HG02943 (cell line): ENCODE results near the gene NUP42.
"Not testable (repeated sequence)": the region's sequence is repeated elsewhere in the genome, so short reads cannot be mapped to it uniquely, and the experiment has no call there.

Experiments
- ATAC-seq: cut with Tn5 transposase; IDR thresholded peaks from one replicate; pipeline ENCODE4 v1.9.1; 2021; ENCODE audit warnings: mild to moderate bottlenecking, low read depth, moderate library complexity; ENCODE audit not compliant: unreplicated experiment

The NUP42 gene

GRCh38 chr7:23181684-23182553 lies at the start of gene NUP42:
Gene NUP42 (plus strand): TSS chr7:23182048. CDS start chr7:23182086, 38 bp downstream.
- ATAC-seq = peak; percentile 94

- no peak for ATAC-seq
Measured at GRCh38 chr7:23133797-23134196, 48.1 kb upstream of the NUP42 start.

GRCh38 chr7:23135755-23136154 lies 46.1 kb upstream of the NUP42 start:
- ATAC-seq = no peak

GRCh38 chr7:23136216-23136615 lies 45.6 kb upstream of the NUP42 start:
- ATAC-seq = no peak

- ATAC-seq = no peak
Measured at GRCh38 chr7:23157679-23158078, 24.2 kb upstream of the NUP42 start.

- ATAC-seq = no peak
Measured at GRCh38 chr7:23158546-23158945, 23.3 kb upstream of the NUP42 start.

- ATAC-seq = no peak
Measured at GRCh38 chr7:23161482-23161881, 20.4 kb upstream of the NUP42 start.

GRCh38 chr7:23164846-23165245 lies 17.0 kb upstream of the NUP42 start:
- no peak for ATAC-seq

- ATAC-seq = no peak
Measured at GRCh38 chr7:23165316-23165715, 16.5 kb upstream of the NUP42 start.

GRCh38 chr7:23167691-23168090 lies 14.2 kb upstream of the NUP42 start:
- no peak for ATAC-seq

GRCh38 chr7:23168111-23168885 lies 13.6 kb upstream of the NUP42 start:
- no peak for ATAC-seq

GRCh38 chr7:23175938-23176337 lies 5.9 kb upstream of the NUP42 start:
- ATAC-seq = no peak

- no peak for ATAC-seq
Measured at GRCh38 chr7:23183279-23184012, 1.6 kb downstream of the NUP42 start.

GRCh38 chr7:23184291-23184690 lies 2.4 kb downstream of the NUP42 start:
- ATAC-seq = no peak

GRCh38 chr7:23184709-23185359 lies 3.0 kb downstream of the NUP42 start:
- no peak for ATAC-seq

GRCh38 chr7:23185980-23186379 lies 4.1 kb downstream of the NUP42 start:
- no peak for ATAC-seq

GRCh38 chr7:23191022-23191421 lies 9.2 kb downstream of the NUP42 start:
- ATAC-seq = no peak

- not testable (repeated sequence) for ATAC-seq
Measured at GRCh38 chr7:23193650-23194227, 11.9 kb downstream of the NUP42 start.

GRCh38 chr7:23196306-23196705 lies 14.5 kb downstream of the NUP42 start:
- ATAC-seq = no peak

- not testable (repeated sequence) for ATAC-seq
Measured at GRCh38 chr7:23197745-23198144, 15.9 kb downstream of the NUP42 start.
